Fibroblast of the aortic adventitia (primary cell): Measurements from ENCODE around the gene OTOGL. TPM values are rescaled to one million over a fixed set of nuclear protein-coding genes. Genes with fewer than 3 reads are reported as not detected.

ENCODE experiments used
- DNase-seq: peaks from one replicate; pipeline ENCODE4 v3.0.0-alpha.2; 2010; ENCODE audit warnings: low read depth
- H3K4me3 ChIP-seq: 2 replicates; pipeline ENCODE4 v1.5.1; 2011; ENCODE audit warnings: low read depth, mild to moderate bottlenecking, control low read depth, low read length, moderate library complexity
- CTCF ChIP-seq: IDR thresholded peaks from 2 replicates; pipeline ENCODE4 v1.5.1; 2011; ENCODE audit warnings: mild to moderate bottlenecking, low read length, control low read depth, inconsistent platforms; ENCODE audit not compliant: insufficient read depth
- total RNA-seq: library from RNA; depleted of rRNA; stranded (reverse); fragments of >200 nt; gene quantifications from 2 replicates; pipeline ENCODE4 v1.2.3, GENCODE V29; 2012; ENCODE audit warnings: low replicate concordance

OTOGL gene
- 0.16 and 0.27 TPM in 2 replicates for total RNA-seq

GRCh38 chr12:80099259-80099658 is at the start of gene OTOGL:
Gene OTOGL (plus strand): TSS chr12:80099537. CDS start chr12:80209432, 109,895 bp downstream.
- no peak within 1 kb of the TSS for H3K4me3 ChIP-seq
- TF ChIP-seq CTCF, result no peak
- no peak for DNase-seq

- no peak overlapping the region for H3K4me3 ChIP-seq
- TF ChIP-seq CTCF, result no peak
- DNase-seq, result no peak
Observed at GRCh38 chr12:80050236-80050635, 49.1 kb upstream of the OTOGL start.

GRCh38 chr12:80053051-80053790 is 46.1 kb upstream of the OTOGL start:
- no peak for TF ChIP-seq CTCF
- DNase-seq, result peak; percentile 95
- no peak overlapping the region for H3K4me3 ChIP-seq

- DNase-seq, result no peak
- no peak overlapping the region for H3K4me3 ChIP-seq
- TF ChIP-seq CTCF, result no peak
Observed at GRCh38 chr12:80056232-80056631, 43.1 kb upstream of the OTOGL start.

- DNase-seq, result peak; percentile 83
- H3K4me3 ChIP-seq, result no peak overlapping the region
- TF ChIP-seq CTCF, result no peak
Observed at GRCh38 chr12:80056845-80057244, 42.5 kb upstream of the OTOGL start.

GRCh38 chr12:80058586-80058985 is 40.8 kb upstream of the OTOGL start:
- TF ChIP-seq CTCF, result no peak
- no peak overlapping the region for H3K4me3 ChIP-seq
- no peak for DNase-seq

- no peak for TF ChIP-seq CTCF
- DNase-seq, result no peak
Observed at GRCh38 chr12:80059102-80059501, 40.2 kb upstream of the OTOGL start.

More at GRCh38 chr12:80059102-80059501, 40.2 kb upstream of the OTOGL start:
- no peak overlapping the region for H3K4me3 ChIP-seq
